HepG2 (cell line): ENCODE data around the gene MYH9. TPM values are rescaled to one million over a fixed set of nuclear protein-coding genes. Genes with fewer than 3 reads are reported as not detected.

Experiments
- ARNT2 ChIP-seq: sonication (generic); formaldehyde crosslinking; IDR thresholded peaks from 2 replicates; pipeline ENCODE4 v1.8.0; 2022; ENCODE audit warnings: mild to moderate bottlenecking, low read depth, missing genetic modification reagents, moderate library complexity
- CREB3 ChIP-seq: sonication (generic); formaldehyde crosslinking; IDR thresholded peaks from 2 replicates; pipeline ENCODE4 v1.5.0; 2020; ENCODE audit warnings: missing genetic modification reagents
- FOXJ3 ChIP-seq: sonication (generic); formaldehyde crosslinking; IDR thresholded peaks from 2 replicates; pipeline ENCODE4 v1.4.0; 2020; ENCODE audit warnings: missing genetic modification reagents, mild to moderate bottlenecking, borderline replicate concordance
- FOXO1 ChIP-seq: sonication (generic); formaldehyde crosslinking; IDR thresholded peaks from 2 replicates; pipeline ENCODE4 v1.4.0; 2020; ENCODE audit warnings: missing genetic modification reagents
- FOXP1 ChIP-seq, 2 experiments: fragments of 450-650 bp in 1 of 2; IDR thresholded peaks; 2 replicates each; pipeline ENCODE4 v1.6.1; 2017 to 2018; ENCODE audit warnings: antibody characterized with exemption in 1 of 2
- FOXP4 ChIP-seq: sonication (generic); formaldehyde crosslinking; IDR thresholded peaks from 2 replicates; pipeline ENCODE4 v1.4.0; 2020; ENCODE audit warnings: missing genetic modification reagents
- GTF2F1 ChIP-seq: fragments of 150-350 bp; IDR thresholded peaks from 2 replicates; pipeline ENCODE4 v1.6.1; 2014; ENCODE audit warnings: low read length
- HDAC6 ChIP-seq: fragments of 200-600 bp; sonication (generic); IDR thresholded peaks from 2 replicates; pipeline ENCODE4 v1.7.0; 2017; ENCODE audit warnings: mild to moderate bottlenecking, antibody characterized with exemption, low read length, low read depth
- MXD4 ChIP-seq: IDR thresholded peaks from 2 replicates; pipeline ENCODE4 v1.6.1; 2016; ENCODE audit warnings: mild to moderate bottlenecking, missing biosample characterization, missing genetic modification reagents
- NBN ChIP-seq: fragments of 450-650 bp; conservative IDR thresholded peaks from 2 replicates; pipeline ENCODE4 v1.6.1; 2017
- NCOA2 ChIP-seq: sonication (generic); formaldehyde crosslinking; IDR thresholded peaks from 2 replicates; pipeline ENCODE4 v1.8.0; 2022; ENCODE audit warnings: inconsistent platforms
- NR3C1 ChIP-seq: sonication (generic); formaldehyde crosslinking; IDR thresholded peaks from 2 replicates; pipeline ENCODE4 v1.4.0; 2020; ENCODE audit warnings: missing genetic modification reagents
- POLR2AphosphoS5 ChIP-seq: IDR thresholded peaks from 2 replicates; pipeline ENCODE4 v1.6.1; 2012; ENCODE audit warnings: low read depth, low read length
- THAP9 ChIP-seq: sonication (generic); formaldehyde crosslinking; IDR thresholded peaks from 2 replicates; pipeline ENCODE4; 2020; ENCODE audit warnings: missing genetic modification reagents, mild to moderate bottlenecking, borderline replicate concordance
- YEATS2 ChIP-seq: sonication (generic); formaldehyde crosslinking; IDR thresholded peaks from 2 replicates; pipeline ENCODE4 v1.4.0; 2020; ENCODE audit warnings: missing genetic modification reagents, borderline replicate concordance
- ZBTB21 ChIP-seq: sonication (generic); formaldehyde crosslinking; IDR thresholded peaks from 2 replicates; pipeline ENCODE4 v1.4.0; 2020; ENCODE audit warnings: missing genetic modification reagents
- ZNF136 ChIP-seq: sonication (generic); formaldehyde crosslinking; IDR thresholded peaks from 2 replicates; pipeline ENCODE4 v1.8.1; 2022; ENCODE audit warnings: low read depth, mild to moderate bottlenecking, moderate library complexity, missing genetic modification reagents
- ZNF251 ChIP-seq: sonication (generic); formaldehyde crosslinking; IDR thresholded peaks from 2 replicates; pipeline ENCODE4 v1.9.0; 2021; ENCODE audit warnings: mild to moderate bottlenecking, missing genetic modification reagents
- ZNF510 ChIP-seq: sonication (generic); formaldehyde crosslinking; IDR thresholded peaks from 2 replicates; pipeline ENCODE4 v1.4.0; 2020; ENCODE audit warnings: low read depth, mild to moderate bottlenecking, missing genetic modification reagents
- ZNF512B ChIP-seq: sonication (generic); formaldehyde crosslinking; IDR thresholded peaks from 2 replicates; pipeline ENCODE4 v1.5.1; 2020; ENCODE audit warnings: missing genetic modification reagents, mild to moderate bottlenecking, borderline replicate concordance
- ZNF75D ChIP-seq: sonication (generic); formaldehyde crosslinking; IDR thresholded peaks from 2 replicates; pipeline ENCODE4 v1.8.1; 2023; ENCODE audit warnings: missing genetic modification reagents, mild to moderate bottlenecking, borderline replicate concordance
- ZSCAN29 ChIP-seq: sonication (generic); formaldehyde crosslinking; conservative IDR thresholded peaks from 2 replicates; pipeline ENCODE4 v1.4.0; 2020; ENCODE audit warnings: mild to moderate bottlenecking, missing genetic modification reagents
- polyA plus RNA-seq, 8 experiments: library from polyadenylated mRNA; depleted of rRNA in 3 of 8; stranded (reverse) in 7 of 8; unstranded in 1 of 8; fragments of >200 nt; fragmentation: Illumina TruSeq in 4 of 8; extraction: Trizol in 4 of 8; gene quantifications; 2 replicates each; pipeline versions ENCODE4 v1.2.1 to v1.2.3, GENCODE V29; 2011 to 2016; ENCODE audit warnings: low read depth in 4 of 8, missing spikeins in 1 of 8, mixed read lengths in 1 of 8; ENCODE audit not compliant: insufficient read depth in 1 of 8
- total RNA-seq, 5 experiments: library from RNA; depleted of rRNA; stranded (reverse); fragments of >200 nt; fragmentation: Illumina TruSeq; extraction: Trizol; gene quantifications; 2 replicates each; pipeline ENCODE4 v1.2.3, GENCODE V29; 2016; ENCODE audit warnings: low read depth in 1 of 5

MYH9 gene
- total and polyA plus RNA-seq, 2 of the 13 experiments (the other 11 are each of a cell fraction or from before 2014, with no cell fraction given), result 50.7 to 98.5 TPM

GRCh38 chr22:36419177-36419911 is 31.6 kb upstream of the MYH9 start (continued):
- TF ChIP-seq THAP9 (CRISPR knock-in tag) (peak; percentile 58; the same call in 1 of the 2 replicates), ZNF510 (CRISPR knock-in tag) (0 out of 2 replicates have a peak, but pooled peaks have one; percentile 7), FOXJ3 (CRISPR knock-in tag) (peak; percentile 98), ZBTB21 (CRISPR knock-in tag) (peak; percentile 66), FOXO1 (peak; percentile 99), NBN (no peak), NCOA2 (peak; percentile 99), CREB3 (no peak), ZSCAN29 (CRISPR knock-in tag) (peak; percentile 73; the same call in 1 of the 2 replicates), FOXP4 (CRISPR knock-in tag) (peak; percentile 99), YEATS2 (CRISPR knock-in tag) (peak; percentile 60; the same call in 1 of the 2 replicates), ZNF75D (CRISPR knock-in tag) (no peak), MXD4 (CRISPR knock-in tag) (peak; percentile 81; the same call in 1 of the 2 replicates), HDAC6 (no peak), ZNF512B (CRISPR knock-in tag) (no peak), ZNF136 (CRISPR knock-in tag) (no peak), POLR2AphosphoS5 (peak; percentile 40), ZNF251 (CRISPR knock-in tag) (no peak), NR3C1 (CRISPR knock-in tag) (no peak), ARNT2 (CRISPR knock-in tag) (no peak), GTF2F1 (no peak), FOXP1 (IDR thresholded peaks at IDR 0.05) (peak; percentile 99), FOXP1 (CRISPR knock-in tag; IDR thresholded peaks at IDR 0.05) (peak; percentile 99)
